ENCODE measurements around the gene VMP1.
"Not testable (repeated sequence)": the region's sequence is repeated elsewhere in the genome, so short reads cannot be mapped to it uniquely, and the experiment has no call there.

GRCh38 chr17:59758998-59759651, 51.7 kb downstream of the VMP1 start:
- TF ChIP-seq ZNF510 (tag by site-specific recombination; IDR thresholded peaks at IDR 0.05; ENCODE audit: insufficient replicate concordance); ZNF580 (tag by site-specific recombination; IDR thresholded peaks at IDR 0.05); ZSCAN16 (tag by site-specific recombination; IDR thresholded peaks at IDR 0.05); TCF7L2 (IDR thresholded peaks at IDR 0.05; ENCODE audit: borderline replicate concordance, low read depth, low read length); ZBTB6 (tag by site-specific recombination; IDR thresholded peaks at IDR 0.05); ZSCAN4 (tag by site-specific recombination; IDR thresholded peaks at IDR 0.05); CTCF (tag by site-specific recombination; IDR thresholded peaks at IDR 0.05): not testable (repeated sequence)
- 0 out of 2 replicates have a peak, but pooled peaks have one; percentile 22 for TF ChIP-seq ZNF280D (tag by site-specific recombination; IDR thresholded peaks at IDR 0.05)
